Peyer's patch (tissue), 4 donors: Measurements from ENCODE around the gene WDR72.

Experiments
- POLR2A ChIP-seq, 2 donors: fragments of 450-650 bp; IDR thresholded peaks; one replicate each; pipeline ENCODE4 v1.5.1; 2017; ENCODE audit warnings: antibody characterized with exemption in 2 of 2, mild to moderate bottlenecking in 2 of 2, moderate library complexity in 2 of 2
- TF ChIP-seq, protein P1 (sequence below), 6 experiments: fragments of 450-650 bp in 4 of 6; fragments of 200-600 bp in 2 of 6; sonication (generic) in 1 of 6; IDR thresholded peaks; one replicate each; pipeline ENCODE4 v1.5.1; 2017 to 2019; ENCODE audit warnings: antibody characterized with exemption in 6 of 6, mild to moderate bottlenecking in 3 of 6, moderate library complexity in 1 of 6

DNA sequence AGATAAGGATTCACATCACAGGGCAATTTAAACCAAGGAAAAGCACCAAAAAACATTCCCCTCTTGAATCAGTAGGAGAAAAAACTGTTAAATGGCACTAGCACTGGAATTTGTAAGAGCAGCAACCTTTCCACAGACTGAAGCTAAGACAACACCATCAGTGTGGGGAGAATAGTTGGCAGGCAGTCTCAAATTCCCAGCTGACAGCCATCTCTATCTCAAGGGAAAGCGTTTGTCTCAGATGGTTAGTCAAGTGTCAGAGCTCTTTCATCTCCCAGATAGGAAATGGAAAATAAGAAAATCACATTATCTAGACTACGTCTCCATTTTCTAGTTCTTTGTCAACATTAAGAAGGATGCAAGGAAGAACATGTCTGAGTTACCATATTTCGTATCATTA lies 228.7 kb downstream of the WDR72 start:
- no peak for TF ChIP-seq POLR2A (IDR thresholded peaks at IDR 0.05)
- TF ChIP-seq, protein P1, sequence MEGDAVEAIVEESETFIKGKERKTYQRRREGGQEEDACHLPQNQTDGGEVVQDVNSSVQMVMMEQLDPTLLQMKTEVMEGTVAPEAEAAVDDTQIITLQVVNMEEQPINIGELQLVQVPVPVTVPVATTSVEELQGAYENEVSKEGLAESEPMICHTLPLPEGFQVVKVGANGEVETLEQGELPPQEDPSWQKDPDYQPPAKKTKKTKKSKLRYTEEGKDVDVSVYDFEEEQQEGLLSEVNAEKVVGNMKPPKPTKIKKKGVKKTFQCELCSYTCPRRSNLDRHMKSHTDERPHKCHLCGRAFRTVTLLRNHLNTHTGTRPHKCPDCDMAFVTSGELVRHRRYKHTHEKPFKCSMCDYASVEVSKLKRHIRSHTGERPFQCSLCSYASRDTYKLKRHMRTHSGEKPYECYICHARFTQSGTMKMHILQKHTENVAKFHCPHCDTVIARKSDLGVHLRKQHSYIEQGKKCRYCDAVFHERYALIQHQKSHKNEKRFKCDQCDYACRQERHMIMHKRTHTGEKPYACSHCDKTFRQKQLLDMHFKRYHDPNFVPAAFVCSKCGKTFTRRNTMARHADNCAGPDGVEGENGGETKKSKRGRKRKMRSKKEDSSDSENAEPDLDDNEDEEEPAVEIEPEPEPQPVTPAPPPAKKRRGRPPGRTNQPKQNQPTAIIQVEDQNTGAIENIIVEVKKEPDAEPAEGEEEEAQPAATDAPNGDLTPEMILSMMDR (IDR thresholded peaks at IDR 0.05): no peak
